Activated CD4-positive, CD25-positive, alpha-beta regulatory T cell (primary cell): ENCODE results near the gene CSRP1.

Experiments
- DNase-seq, 4 experiments: peaks; one replicate each; lab custom pipeline; 2025; lab: John Stamatoyannopoulos, UW

CSRP1 gene

GRCh38 chr1:201513498-201514243 is 6.7 kb upstream of the CSRP1 start:
- no peak for DNase-seq

GRCh38 chr1:201511941-201512539 is 5.1 kb upstream of the CSRP1 start:
- no peak for DNase-seq

DNA sequence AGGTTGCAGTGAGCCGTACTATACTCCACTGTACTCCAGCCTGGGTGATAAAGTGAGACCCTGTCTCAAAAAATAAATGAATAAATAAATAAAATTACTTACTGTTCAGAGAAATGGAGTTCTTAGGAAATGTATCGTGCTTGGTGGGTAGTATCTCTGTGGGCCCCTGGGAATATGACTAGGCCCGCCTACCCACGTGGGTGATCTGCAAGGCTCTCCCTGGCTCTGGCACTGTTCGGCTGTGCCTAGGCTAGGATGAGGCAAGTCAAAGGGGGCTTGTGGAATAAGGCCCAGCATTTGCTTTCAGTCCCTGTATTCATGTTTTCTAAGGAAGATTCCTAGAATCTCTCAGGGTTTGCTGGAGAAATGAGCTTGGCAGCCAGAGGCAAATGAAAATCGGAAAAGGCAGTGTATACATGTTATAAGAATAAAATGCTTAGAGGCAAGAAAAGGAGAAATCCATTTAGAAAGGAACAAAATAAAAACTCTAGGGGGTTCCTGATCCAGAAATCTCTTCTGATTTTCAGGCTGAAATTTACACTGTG is 4.5 kb upstream of the CSRP1 start:
- no peak for DNase-seq

DNA sequence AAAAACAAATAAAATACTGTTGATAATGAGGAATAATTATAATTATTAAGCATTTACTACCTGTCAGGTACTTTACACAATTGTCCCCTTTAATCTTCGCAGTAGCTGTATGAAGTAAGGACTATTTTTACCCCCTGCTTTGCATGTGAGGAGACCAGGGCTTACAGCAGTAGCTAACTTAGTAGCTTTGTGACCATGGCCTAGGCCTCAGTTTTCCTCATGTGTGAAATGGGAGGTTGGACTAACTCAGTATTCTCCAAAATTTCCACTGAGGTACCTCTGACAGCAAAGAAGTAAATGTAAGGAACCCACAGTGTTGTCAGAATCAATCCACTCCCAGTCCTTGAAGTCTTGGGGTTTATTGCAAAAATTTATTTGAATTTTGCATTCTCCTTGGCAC is 3.8 kb upstream of the CSRP1 start:
- no peak for DNase-seq

DNA sequence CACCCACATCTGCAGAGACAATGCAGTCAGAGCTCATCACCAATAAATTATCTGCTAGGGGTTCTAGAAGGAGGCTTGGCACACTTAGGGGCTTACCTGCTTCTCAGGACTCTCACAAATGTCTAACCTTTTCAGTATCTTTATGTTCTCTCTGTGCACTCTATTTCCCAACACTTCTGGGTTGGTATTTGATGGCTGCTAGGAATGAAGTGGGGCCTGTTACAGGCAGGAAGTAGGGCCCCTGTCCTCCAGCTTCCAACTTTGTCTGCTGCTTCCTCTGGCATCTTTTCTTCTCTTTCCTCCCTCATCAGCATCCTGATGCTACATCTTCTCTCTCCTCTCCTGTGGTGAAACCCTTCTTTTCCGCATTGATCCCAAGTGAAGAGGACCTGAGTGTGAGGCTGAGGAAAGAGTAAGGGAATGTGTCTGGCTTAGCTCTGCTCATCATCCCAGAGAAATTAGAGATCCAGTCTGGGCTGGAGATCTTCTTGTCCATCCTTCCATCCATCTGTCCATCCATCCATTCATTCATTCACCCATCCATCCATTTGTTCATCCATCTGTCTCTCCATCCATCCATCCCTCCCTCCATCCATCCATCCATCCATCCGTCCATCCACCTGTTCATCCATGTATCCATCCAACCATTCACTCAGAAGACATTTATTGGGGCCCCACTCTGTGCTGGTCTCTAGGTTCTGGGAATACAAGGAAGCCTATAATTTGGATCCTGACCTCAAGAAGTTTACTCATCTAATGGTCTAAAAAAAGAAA is 2.9 kb upstream of the CSRP1 start:
- DNase-seq: no peak

GRCh38 chr1:201508809-201509208 is 1.9 kb upstream of the CSRP1 start:
- DNase-seq: no peak

DNA sequence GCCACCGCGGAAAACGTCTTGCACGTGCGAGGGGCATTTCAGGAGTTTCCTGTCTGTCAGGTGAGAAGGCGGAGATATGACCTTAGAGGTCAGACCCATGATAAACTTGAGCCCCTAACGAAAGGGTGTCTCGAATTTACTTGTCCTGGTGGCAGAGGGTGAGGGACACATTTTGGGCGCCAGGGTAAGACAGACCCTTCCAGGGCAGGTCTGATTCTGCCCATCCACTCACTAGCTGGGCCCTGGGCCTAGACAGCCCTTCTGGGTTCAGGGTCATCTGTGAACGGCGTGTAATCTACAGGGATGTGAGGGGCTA is 395 bp upstream of the CSRP1 start:
- DNase-seq: no peak

DNA sequence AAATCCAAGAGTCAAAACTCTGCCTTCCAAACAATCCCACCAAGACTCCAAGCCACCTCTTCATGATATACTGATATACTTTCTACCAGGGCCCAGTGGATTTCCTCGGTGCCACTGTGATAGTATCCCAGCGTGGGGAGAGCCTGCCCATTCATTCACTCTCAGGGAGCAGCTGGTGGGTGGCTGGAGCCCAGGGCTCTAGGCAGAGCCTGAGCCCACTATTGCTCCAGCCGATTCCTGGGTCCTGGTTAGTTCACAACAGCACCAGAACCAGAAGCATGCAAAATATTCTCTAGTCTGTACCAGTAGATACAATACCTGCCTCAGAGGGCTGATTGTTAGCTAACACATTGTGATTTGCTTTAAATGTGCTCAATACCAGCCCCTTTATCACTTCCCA is 831 bp downstream of the CSRP1 start:
- DNase-seq: no peak

DNA sequence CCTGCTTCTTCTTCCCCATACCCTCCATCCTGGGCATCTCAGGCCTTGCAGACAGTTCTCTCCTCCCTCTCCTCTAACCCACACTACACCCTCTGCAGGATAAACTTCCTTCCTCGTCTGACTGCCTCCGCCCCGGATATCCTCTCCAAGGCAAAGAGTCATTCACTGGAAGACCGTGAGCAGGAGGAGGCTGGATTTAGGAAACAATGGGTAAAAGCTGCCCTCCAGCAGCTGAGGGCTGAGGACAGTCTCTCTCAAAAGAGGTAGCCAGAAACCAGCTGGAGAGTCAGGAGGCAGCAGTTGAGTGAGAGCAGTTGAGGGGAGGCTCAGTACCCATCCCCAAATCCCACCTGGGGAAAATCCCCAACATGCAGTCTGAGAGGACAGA is 1.4 kb downstream of the CSRP1 start:
- no peak for DNase-seq

DNA sequence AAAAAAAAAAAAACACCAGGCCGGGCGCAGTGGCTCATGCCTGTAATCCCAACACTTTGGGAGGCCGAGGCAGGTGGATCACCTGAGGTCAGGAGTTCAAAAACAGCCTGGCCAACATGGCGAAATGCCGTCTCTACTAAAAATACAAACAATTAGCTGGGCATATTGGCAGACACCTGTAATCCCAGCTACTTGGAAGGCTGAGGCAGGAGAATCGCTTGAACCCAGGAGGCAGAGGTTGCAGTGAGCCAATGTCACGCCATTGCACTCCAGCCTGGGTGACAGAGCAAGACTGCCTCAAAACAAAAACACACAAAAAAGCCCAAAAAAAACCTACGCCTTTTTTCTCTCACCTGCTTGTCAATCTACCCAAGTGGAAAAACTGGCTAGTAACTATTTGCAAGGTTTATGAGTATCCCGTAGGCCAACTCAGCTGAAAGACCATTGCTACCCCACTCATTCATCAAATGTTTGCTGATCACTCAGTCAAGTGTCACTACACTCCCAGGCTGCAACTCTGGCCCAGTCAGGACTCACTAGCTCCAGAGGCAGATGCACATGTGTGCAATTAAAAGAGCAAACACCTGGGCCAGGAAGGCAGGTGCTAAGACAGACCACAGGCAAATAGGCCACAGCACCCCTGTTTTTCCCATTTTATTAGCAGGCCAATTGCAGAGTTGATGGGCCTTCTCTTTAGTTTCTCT is 2.0 kb downstream of the CSRP1 start:
- DNase-seq: no peak

- DNase-seq: no peak
Observed at GRCh38 chr1:201504179-201504631, 2.7 kb downstream of the CSRP1 start.

DNA sequence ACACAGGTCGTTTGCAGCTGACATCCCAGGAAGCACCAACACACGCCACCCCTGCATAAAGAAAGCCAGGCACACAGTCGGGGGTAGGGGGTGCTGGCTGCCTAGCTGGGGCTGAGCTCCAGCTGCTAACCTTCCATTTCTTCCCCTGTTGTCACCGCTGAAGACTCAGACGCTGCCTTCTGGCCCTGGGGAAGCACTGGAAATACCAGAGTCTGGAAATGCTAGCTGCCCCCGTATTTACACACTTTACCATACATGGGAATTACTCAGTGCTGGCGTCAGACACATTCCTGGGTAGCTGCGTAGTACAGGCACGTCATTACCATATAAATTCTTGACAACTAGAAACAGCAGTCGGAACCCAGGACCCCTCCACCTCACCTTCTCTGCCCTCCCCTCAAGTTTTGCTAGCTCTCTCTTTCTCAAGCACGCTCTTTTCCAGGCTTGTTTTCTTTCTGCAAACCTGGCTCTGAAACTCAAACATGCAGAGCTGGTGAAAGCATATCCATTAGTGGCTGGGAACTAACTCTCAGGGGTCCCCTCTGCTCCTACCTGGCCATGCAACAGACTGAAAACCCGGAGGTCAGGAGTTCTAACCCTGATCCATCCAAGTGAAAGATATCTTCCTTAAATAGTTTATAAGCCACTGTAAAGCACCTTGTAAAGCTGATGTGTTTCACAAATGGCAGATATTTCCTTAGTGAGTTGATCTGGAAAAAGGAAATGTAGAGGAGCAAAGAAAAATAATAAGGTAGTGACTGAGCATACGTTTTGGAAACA is 3.3 kb downstream of the CSRP1 start:
- DNase-seq: no peak

GRCh38 chr1:201502511-201502857 is 4.4 kb downstream of the CSRP1 start:
- DNase-seq: no peak

GRCh38 chr1:201501812-201502510 is 5.0 kb downstream of the CSRP1 start:
- no peak for DNase-seq

- DNase-seq: no peak
Observed at GRCh38 chr1:201501144-201501543, 5.8 kb downstream of the CSRP1 start.

DNA sequence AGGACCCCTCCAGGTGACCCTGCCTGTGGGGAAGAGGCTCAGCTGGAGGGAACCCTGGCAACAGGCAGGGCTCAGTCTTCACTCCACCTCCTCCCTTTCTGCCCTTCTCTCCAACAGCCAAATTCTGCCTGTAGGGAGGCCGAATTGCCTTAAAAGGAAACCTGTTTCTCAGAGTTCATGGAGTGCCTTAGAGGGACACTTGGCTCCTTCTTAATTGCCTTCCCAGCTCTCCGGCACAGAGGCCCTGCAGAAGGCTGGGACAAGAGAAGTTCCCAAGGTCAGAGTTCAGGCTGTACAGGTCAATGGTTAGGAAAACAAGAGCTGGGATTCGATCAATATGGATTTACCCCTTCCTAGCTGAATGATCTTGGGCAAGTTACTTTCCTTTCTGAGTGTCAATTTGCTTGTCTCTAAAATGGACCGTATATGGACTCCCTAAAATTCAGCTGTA is 6.2 kb downstream of the CSRP1 start:
- no peak for DNase-seq

DNA sequence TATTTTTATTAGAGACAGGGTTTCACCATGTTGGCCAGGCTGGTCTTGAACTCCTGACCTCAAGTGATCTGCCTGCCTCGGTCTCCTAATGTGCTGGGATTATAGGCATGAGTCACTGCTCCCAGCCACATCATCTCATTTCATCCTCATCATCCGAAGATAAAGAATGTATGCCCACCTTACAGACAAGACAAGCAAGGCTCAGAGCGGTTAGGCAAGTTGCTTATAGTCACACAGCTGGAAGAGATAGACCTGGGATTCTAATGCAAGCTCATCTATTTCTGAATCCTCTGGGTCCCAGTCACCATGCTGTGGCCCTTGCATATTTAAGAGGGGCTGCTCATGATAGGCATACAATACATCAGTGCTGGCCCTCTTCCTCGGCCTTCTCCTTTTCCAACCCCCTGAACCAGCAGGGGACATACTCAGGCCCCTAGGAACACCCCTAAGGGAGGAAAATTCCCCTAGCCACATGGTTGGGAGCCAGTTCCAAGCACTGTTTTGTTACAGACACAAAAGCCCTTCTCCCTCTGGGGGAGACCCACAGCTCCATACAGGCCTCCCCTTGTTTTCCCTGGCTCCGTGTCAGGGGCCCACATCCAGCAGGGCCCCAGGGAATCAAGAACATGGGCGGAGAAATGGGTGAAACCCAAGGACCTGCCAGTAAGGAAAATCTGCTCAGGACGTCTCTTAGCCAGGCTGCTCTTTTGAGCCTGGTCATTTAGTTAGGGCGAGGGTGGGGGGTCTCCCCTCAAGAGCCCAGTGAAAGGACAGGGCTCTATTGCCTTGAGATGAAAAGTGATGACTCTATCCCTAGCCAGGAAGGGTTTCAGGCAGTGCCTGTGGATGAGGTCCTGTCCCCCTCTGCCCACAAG is 6.9 kb downstream of the CSRP1 start:
- no peak for DNase-seq

- DNase-seq: no peak
Observed at GRCh38 chr1:201499191-201499590, 7.7 kb downstream of the CSRP1 start.

DNA sequence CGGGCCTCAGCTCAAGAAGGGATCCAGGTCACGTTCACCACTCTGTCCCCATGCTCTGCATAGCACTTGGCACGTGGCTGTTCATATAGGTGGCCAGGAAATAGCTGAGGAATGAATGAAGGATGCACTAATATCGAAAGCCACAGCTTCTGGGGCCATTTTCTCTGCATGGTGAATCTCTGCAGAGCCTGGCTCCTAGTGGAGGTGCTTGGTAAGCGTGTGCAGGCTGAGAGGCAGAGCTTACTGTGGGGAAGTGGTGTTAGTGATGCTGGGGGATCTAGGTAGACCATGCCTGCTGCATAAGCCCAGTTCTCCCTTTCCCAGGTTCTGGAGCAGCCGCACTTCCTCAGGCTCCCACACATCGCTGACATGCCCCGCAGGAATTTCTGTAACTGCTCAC is 8.3 kb downstream of the CSRP1 start:
- DNase-seq: no peak

GRCh38 chr1:201497935-201498509 is 8.9 kb downstream of the CSRP1 start:
- no peak for DNase-seq
